ENCODE results near the gene IQGAP3. TPM values are rescaled to one million over a fixed set of nuclear protein-coding genes. Genes with fewer than 3 reads are reported as not detected.

Gene IQGAP3
- polyA plus RNA-seq, 1 of the 3 experiments (the other 2 are of a cell fraction): 15.6 TPM

DNA sequence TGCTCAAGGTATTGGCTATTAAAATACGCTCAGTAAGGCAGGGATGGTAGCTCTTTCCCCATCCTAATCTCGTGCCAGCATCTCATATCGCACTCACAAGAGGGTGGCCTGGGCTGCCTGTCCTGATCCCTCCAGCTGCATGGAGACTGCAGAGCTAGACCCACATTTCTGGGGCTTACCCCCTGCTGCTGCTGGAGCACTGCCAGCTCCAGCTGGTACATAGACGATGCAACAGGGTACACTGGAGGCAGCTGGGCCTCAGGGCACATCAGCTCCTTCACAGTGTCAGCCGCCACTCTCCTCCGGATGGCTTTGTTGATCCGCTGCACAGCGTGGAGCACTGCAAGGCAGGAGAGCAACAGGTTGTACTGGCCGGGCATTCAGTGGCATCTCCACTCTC lies 16.0 kb downstream of the IQGAP3 start (continued):
- TF ChIP-seq EP300 (IDR thresholded peaks at IDR 0.05; ENCODE audit: borderline replicate concordance in 1 of 2, low read depth in 1 of 2, low read length in 1 of 2) (no peak), RFX5 (IDR thresholded peaks at IDR 0.05; ENCODE audit: low read length) (no peak)

DNA sequence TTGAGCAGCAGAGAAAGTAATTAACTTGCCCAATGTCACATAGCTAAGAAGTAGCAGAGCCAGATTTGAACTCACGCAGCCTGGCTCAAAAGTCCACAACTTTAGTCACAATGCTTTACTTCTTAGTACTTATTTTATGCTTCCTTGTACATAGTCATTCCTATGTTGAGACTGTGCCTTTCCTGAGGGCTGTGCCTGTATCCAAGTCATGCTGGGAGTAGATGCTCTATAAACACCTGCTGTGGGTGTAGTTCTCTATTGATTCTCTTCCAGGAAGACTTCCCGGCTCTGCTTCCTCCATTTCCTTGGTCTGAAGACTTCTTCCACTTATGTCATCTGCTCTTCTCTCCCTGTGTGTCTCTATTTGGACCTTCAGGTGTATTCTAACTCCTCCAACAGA lies 16.6 kb downstream of the IQGAP3 start:
- 55% methylated on average over 2 of the region's 2 CpGs for WGBS (ENCODE audit: low lambda C conversion rate)
- Histone ChIP-seq H3K36me3 (replicated peaks in 1 of 2; ENCODE audit: control insufficient read depth in 1 of 2, insufficient read depth in 2 of 2, low read length in 1 of 2) (peaks cover 8 to 30% of the 10 kb centered on the region in 2 experiments), H3K4me1 (ENCODE audit: control insufficient read depth in 1 of 2, insufficient read depth in 2 of 2, low read depth in 1 of 2, low read length in 1 of 2) (peaks cover 0 to 2% of the 10 kb centered on the region in 2 experiments; a peak in 1 of 4 replicates), H3K9ac (no peak overlapping the region), H3K79me2 (ENCODE audit: insufficient read depth) (no peaks in the 10 kb centered on the region), H2AFZ (ENCODE audit: low read depth) (no peak overlapping the region), H3K4me3 (ENCODE audit: low read depth in 2 of 2, low read length in 1 of 2) (no peak overlapping the region), H4K20me1 (ENCODE audit: insufficient read depth) (no peaks in the 10 kb centered on the region), H3K9me2 (no peaks in the 10 kb centered on the region), H3K27me3 (ENCODE audit: insufficient read depth) (no peaks in the 10 kb centered on the region), H3K9me3 (no peaks in the 10 kb centered on the region), H3F3A (replicated peaks; ENCODE audit: insufficient read depth) (no peaks in the 10 kb centered on the region), H3K27ac (ENCODE audit: low read depth in 2 of 2, low read length in 1 of 2) (no peak overlapping the region), H3K4me2 (no peak overlapping the region)
- POLR2A ChIA-PET: no interaction called here
- TF ChIP-seq SMC3 (IDR thresholded peaks at IDR 0.05; ENCODE audit: low read depth, low read length) (no peak), YY1 (IDR thresholded peaks at IDR 0.05; ENCODE audit: low read depth) (no peak), EZH2phosphoT487 (IDR thresholded peaks at IDR 0.05; ENCODE audit: borderline replicate concordance, low read depth) (no peak), RXRA (IDR thresholded peaks at IDR 0.05; ENCODE audit: borderline replicate concordance, low read depth) (no peak), SIN3A (IDR thresholded peaks at IDR 0.05; ENCODE audit: borderline replicate concordance, low read depth, low read length) (no peak), MXI1 (IDR thresholded peaks at IDR 0.05; ENCODE audit: low read depth, low read length) (no peak), GABPA (IDR thresholded peaks at IDR 0.05; ENCODE audit: low read depth) (no peak), RCOR1 (IDR thresholded peaks at IDR 0.05; ENCODE audit: low read length) (no peak)
- DNase-seq: no peak
- CTCF ChIA-PET: interaction anchor here (0.8 kb wide), 1 partner anchor 110 kb away, joined by 3 read pairs; no protein-coding TSS in a partner anchor

GRCh38 chr1:156554971-156555370 lies 17.4 kb downstream of the IQGAP3 start:
- Histone ChIP-seq H3K9me3 (no peaks in the 10 kb centered on the region), H2AFZ (ENCODE audit: low read depth) (no peak overlapping the region), H3K4me3 (ENCODE audit: low read depth in 2 of 2, low read length in 1 of 2) (no peak overlapping the region), H3K36me3 (replicated peaks in 1 of 2; ENCODE audit: control insufficient read depth in 1 of 2, insufficient read depth in 2 of 2, low read length in 1 of 2) (peaks cover 11 to 30% of the 10 kb centered on the region in 2 experiments), H3F3A (replicated peaks; ENCODE audit: insufficient read depth) (no peaks in the 10 kb centered on the region), H3K4me2 (no peak overlapping the region), H3K9ac (no peak overlapping the region), H3K27me3 (ENCODE audit: insufficient read depth) (no peaks in the 10 kb centered on the region), H3K4me1 (ENCODE audit: control insufficient read depth in 1 of 2, insufficient read depth in 2 of 2, low read depth in 1 of 2, low read length in 1 of 2) (no peaks in the 10 kb centered on the region; a peak in 1 of 4 replicates), H3K9me2 (no peaks in the 10 kb centered on the region), H3K27ac (ENCODE audit: low read depth in 2 of 2, low read length in 1 of 2) (no peak overlapping the region), H4K20me1 (ENCODE audit: insufficient read depth) (no peaks in the 10 kb centered on the region), H3K79me2 (ENCODE audit: insufficient read depth) (no peaks in the 10 kb centered on the region)
- 81% methylated on average over 8 of the region's 8 CpGs for WGBS (ENCODE audit: low lambda C conversion rate)
- DNase-seq: no peak
- ChIA-PET POLR2A (no interaction called here), CTCF (interaction anchor here (1.2 to 1.4 kb wide), 2 partner anchors 17 to 75 kb away, joined by 3 read pairs; no protein-coding TSS in a partner anchor)
- no peak for TF ChIP-seq TCF12 (IDR thresholded peaks at IDR 0.05)
- no peak for TF ChIP-seq RFX5 (IDR thresholded peaks at IDR 0.05; ENCODE audit: low read length)
- TF ChIP-seq, protein P1, sequence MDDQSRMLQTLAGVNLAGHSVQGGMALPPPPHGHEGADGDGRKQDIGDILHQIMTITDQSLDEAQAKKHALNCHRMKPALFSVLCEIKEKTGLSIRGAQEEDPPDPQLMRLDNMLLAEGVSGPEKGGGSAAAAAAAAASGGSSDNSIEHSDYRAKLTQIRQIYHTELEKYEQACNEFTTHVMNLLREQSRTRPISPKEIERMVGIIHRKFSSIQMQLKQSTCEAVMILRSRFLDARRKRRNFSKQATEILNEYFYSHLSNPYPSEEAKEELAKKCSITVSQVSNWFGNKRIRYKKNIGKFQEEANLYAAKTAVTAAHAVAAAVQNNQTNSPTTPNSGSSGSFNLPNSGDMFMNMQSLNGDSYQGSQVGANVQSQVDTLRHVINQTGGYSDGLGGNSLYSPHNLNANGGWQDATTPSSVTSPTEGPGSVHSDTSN (IDR thresholded peaks at IDR 0.05): no peak
- TF ChIP-seq ELF1 (IDR thresholded peaks at IDR 0.05): no peak
- no peak for TF ChIP-seq JUND (IDR thresholded peaks at IDR 0.05)
- TF ChIP-seq SMC3 (IDR thresholded peaks at IDR 0.05; ENCODE audit: low read depth, low read length): no peak
- TF ChIP-seq, protein P2, sequence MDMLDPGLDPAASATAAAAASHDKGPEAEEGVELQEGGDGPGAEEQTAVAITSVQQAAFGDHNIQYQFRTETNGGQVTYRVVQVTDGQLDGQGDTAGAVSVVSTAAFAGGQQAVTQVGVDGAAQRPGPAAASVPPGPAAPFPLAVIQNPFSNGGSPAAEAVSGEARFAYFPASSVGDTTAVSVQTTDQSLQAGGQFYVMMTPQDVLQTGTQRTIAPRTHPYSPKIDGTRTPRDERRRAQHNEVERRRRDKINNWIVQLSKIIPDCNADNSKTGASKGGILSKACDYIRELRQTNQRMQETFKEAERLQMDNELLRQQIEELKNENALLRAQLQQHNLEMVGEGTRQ (IDR thresholded peaks at IDR 0.05; ENCODE audit: borderline replicate concordance, low read depth, low read length): no peak
- TF ChIP-seq RCOR1 (IDR thresholded peaks at IDR 0.05; ENCODE audit: low read length): no peak
- no peak for TF ChIP-seq MXI1 (IDR thresholded peaks at IDR 0.05; ENCODE audit: low read depth, low read length)
- TF ChIP-seq, protein P3, sequence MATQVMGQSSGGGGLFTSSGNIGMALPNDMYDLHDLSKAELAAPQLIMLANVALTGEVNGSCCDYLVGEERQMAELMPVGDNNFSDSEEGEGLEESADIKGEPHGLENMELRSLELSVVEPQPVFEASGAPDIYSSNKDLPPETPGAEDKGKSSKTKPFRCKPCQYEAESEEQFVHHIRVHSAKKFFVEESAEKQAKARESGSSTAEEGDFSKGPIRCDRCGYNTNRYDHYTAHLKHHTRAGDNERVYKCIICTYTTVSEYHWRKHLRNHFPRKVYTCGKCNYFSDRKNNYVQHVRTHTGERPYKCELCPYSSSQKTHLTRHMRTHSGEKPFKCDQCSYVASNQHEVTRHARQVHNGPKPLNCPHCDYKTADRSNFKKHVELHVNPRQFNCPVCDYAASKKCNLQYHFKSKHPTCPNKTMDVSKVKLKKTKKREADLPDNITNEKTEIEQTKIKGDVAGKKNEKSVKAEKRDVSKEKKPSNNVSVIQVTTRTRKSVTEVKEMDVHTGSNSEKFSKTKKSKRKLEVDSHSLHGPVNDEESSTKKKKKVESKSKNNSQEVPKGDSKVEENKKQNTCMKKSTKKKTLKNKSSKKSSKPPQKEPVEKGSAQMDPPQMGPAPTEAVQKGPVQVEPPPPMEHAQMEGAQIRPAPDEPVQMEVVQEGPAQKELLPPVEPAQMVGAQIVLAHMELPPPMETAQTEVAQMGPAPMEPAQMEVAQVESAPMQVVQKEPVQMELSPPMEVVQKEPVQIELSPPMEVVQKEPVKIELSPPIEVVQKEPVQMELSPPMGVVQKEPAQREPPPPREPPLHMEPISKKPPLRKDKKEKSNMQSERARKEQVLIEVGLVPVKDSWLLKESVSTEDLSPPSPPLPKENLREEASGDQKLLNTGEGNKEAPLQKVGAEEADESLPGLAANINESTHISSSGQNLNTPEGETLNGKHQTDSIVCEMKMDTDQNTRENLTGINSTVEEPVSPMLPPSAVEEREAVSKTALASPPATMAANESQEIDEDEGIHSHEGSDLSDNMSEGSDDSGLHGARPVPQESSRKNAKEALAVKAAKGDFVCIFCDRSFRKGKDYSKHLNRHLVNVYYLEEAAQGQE (IDR thresholded peaks at IDR 0.05; ENCODE audit: low read depth, low read length): no peak
- no peak for TF ChIP-seq ZBTB33 (IDR thresholded peaks at IDR 0.05; ENCODE audit: borderline replicate concordance, low read depth)
- no peak for TF ChIP-seq RXRA (IDR thresholded peaks at IDR 0.05; ENCODE audit: borderline replicate concordance, low read depth)
